Karpas-422 (cell line): ENCODE results near the gene PIGL. TPM values are rescaled to one million over a fixed set of nuclear protein-coding genes. Genes with fewer than 3 reads are reported as not detected.

ENCODE experiments used
- DNase-seq: peaks from one replicate; pipeline ENCODE4 v3.0.0-alpha.2; 2015
- H2AFZ ChIP-seq: fragments of 200-600 bp; sonication (generic); 2 replicates; pipeline ENCODE4 v1.6.1; 2014; ENCODE audit warnings: antibody characterized with exemption, low read length, mixed read lengths
- H3K27ac ChIP-seq: fragments of 200-600 bp; sonication (generic); 2 replicates; pipeline ENCODE4 v1.5.1; 2014; ENCODE audit warnings: mild to moderate bottlenecking, low read length, moderate library complexity
- H3K27me3 ChIP-seq: fragments of 200-600 bp; sonication (generic); 2 replicates; pipeline ENCODE4 v1.6.1; 2014; ENCODE audit warnings: low read length, mixed read lengths
- H3K36me3 ChIP-seq: fragments of 200-600 bp; sonication (generic); 2 replicates; pipeline ENCODE4 v1.6.1; 2014; ENCODE audit warnings: low read length, mixed read lengths; ENCODE audit not compliant: insufficient read depth
- H3K4me1 ChIP-seq: fragments of 200-600 bp; sonication (generic); 2 replicates; pipeline ENCODE4 v1.6.1; 2014; ENCODE audit warnings: mild to moderate bottlenecking, low read length, mixed read lengths
- H3K4me2 ChIP-seq: fragments of 200-600 bp; sonication (generic); 2 replicates; pipeline ENCODE4 v1.6.1; 2014; ENCODE audit warnings: low read length, low read depth, mild to moderate bottlenecking; ENCODE audit not compliant: poor library complexity, severe bottlenecking
- H3K4me3 ChIP-seq: fragments of 200-600 bp; sonication (generic); 2 replicates; pipeline ENCODE4 v1.5.1; 2014; ENCODE audit warnings: mild to moderate bottlenecking, antibody characterized with exemption, low read length, mixed read lengths
- H3K79me2 ChIP-seq: fragments of 200-600 bp; sonication (generic); 2 replicates; pipeline ENCODE4 v1.6.1; 2014; ENCODE audit warnings: mild to moderate bottlenecking, low read length, mixed read lengths
- H3K9ac ChIP-seq: fragments of 200-600 bp; sonication (generic); 2 replicates; pipeline ENCODE4 v1.6.0; 2014; ENCODE audit warnings: low read length
- H3K9me2 ChIP-seq: fragments of 200-600 bp; sonication (generic), shearing (Covaris generic); replicated peaks from 2 replicates; pipeline ENCODE4 v1.6.0; 2014; ENCODE audit warnings: mild to moderate bottlenecking, low read length, moderate library complexity; ENCODE audit not compliant: insufficient read depth
- H3K9me3 ChIP-seq: fragments of 300-700, 200-600 bp; sonication (generic); 2 replicates; pipeline ENCODE4 v1.6.1; 2014; ENCODE audit warnings: low read length, mixed read lengths
- H4K20me1 ChIP-seq: fragments of 200-600 bp; sonication (generic); 2 replicates; pipeline ENCODE4 v1.6.1; 2014; ENCODE audit warnings: mild to moderate bottlenecking, antibody characterized with exemption, low read length, low read depth; ENCODE audit not compliant: insufficient read depth
- total RNA-seq: library from RNA; depleted of rRNA; stranded (reverse); fragments of >200 nt; shearing (Covaris generic); gene quantifications from 2 replicates; pipeline ENCODE4 v1.2.3, GENCODE V29; 2014; ENCODE audit warnings: low replicate concordance

PIGL gene
- total RNA-seq, 1 experiment from 2014 or later, result 48.2 TPM

GRCh38 chr17:16283705-16284104 lies 66.7 kb downstream of the PIGL start:
- Histone ChIP-seq H3K4me3 (no peak overlapping the region), H3K9me2 (no peaks in the 10 kb centered on the region), H3K79me2 (no peaks in the 10 kb centered on the region), H3K4me2 (no peak overlapping the region), H3K36me3 (no peaks in the 10 kb centered on the region), H3K27ac (no peak overlapping the region), H3K27me3 (no peaks in the 10 kb centered on the region), H3K9me3 (no peaks in the 10 kb centered on the region), H3K4me1 (peaks cover 34% of the 10 kb centered on the region), H4K20me1 (no peaks in the 10 kb centered on the region), H3K9ac (no peak overlapping the region), H2AFZ (no peak overlapping the region)
- no peak for DNase-seq

GRCh38 chr17:16285646-16286008 lies 68.6 kb downstream of the PIGL start:
- Histone ChIP-seq H3K9me2 (no peaks in the 10 kb centered on the region), H3K9ac (peak overlapping the region; percentile 68), H3K9me3 (no peaks in the 10 kb centered on the region), H4K20me1 (no peaks in the 10 kb centered on the region), H3K27ac (peak overlapping the region; percentile 95), H3K79me2 (peaks cover 5% of the 10 kb centered on the region; the same call in 1 of the 2 replicates), H3K4me3 (peak overlapping the region; percentile 46; the same call in 1 of the 2 replicates), H3K36me3 (no peaks in the 10 kb centered on the region), H3K27me3 (no peaks in the 10 kb centered on the region), H3K4me2 (peak overlapping the region; percentile 84), H3K4me1 (peaks cover 51% of the 10 kb centered on the region), H2AFZ (peak overlapping the region; percentile 34; the same call in 1 of the 2 replicates)
- no peak for DNase-seq

- Histone ChIP-seq H3K79me2 (peaks cover 5% of the 10 kb centered on the region; the same call in 1 of the 2 replicates), H3K27ac (peak overlapping the region; percentile 95), H2AFZ (peak overlapping the region; percentile 34; the same call in 1 of the 2 replicates), H4K20me1 (no peaks in the 10 kb centered on the region), H3K9me2 (no peaks in the 10 kb centered on the region), H3K27me3 (no peaks in the 10 kb centered on the region), H3K4me2 (peak overlapping the region; percentile 84), H3K36me3 (no peaks in the 10 kb centered on the region), H3K9ac (peak overlapping the region; percentile 68), H3K4me1 (peaks cover 53% of the 10 kb centered on the region), H3K9me3 (no peaks in the 10 kb centered on the region), H3K4me3 (peak overlapping the region; percentile 46)
- DNase-seq, result peak; percentile 89
These were observed 69.3 kb downstream of the PIGL start for GRCh38 chr17:16286009-16286946.

GRCh38 chr17:16286947-16287562 lies 70.0 kb downstream of the PIGL start:
- peak; percentile 88 for DNase-seq
- peaks cover 53% of the 10 kb centered on the region for H3K4me1 ChIP-seq
- no peaks in the 10 kb centered on the region for H3K9me2 ChIP-seq

GRCh38 chr17:16287563-16288027 lies 70.6 kb downstream of the PIGL start:
- Histone ChIP-seq H3K27ac (peak overlapping the region; percentile 95), H2AFZ (0 out of 2 replicates have a peak overlapping the region, but pooled peaks have one; percentile 10), H3K4me2 (peak overlapping the region; percentile 84), H3K4me3 (peak overlapping the region; percentile 46), H3K4me1 (peaks cover 53% of the 10 kb centered on the region), H3K9me3 (no peaks in the 10 kb centered on the region), H3K9me2 (no peaks in the 10 kb centered on the region), H3K79me2 (peaks cover 5% of the 10 kb centered on the region; the same call in 1 of the 2 replicates), H3K9ac (peak overlapping the region; percentile 68), H3K27me3 (no peaks in the 10 kb centered on the region), H3K36me3 (no peaks in the 10 kb centered on the region), H4K20me1 (no peaks in the 10 kb centered on the region)
- DNase-seq, result peak; percentile 70

More at GRCh38 chr17:16286947-16287562, 70.0 kb downstream of the PIGL start:
- Histone ChIP-seq H3K9me3 (no peaks in the 10 kb centered on the region), H3K27ac (peak overlapping the region; percentile 95), H4K20me1 (no peaks in the 10 kb centered on the region), H3K27me3 (no peaks in the 10 kb centered on the region), H3K4me2 (peak overlapping the region; percentile 84), H3K9ac (peak overlapping the region; percentile 68), H2AFZ (peak overlapping the region; percentile 34; the same call in 1 of the 2 replicates), H3K79me2 (peaks cover 5% of the 10 kb centered on the region; the same call in 1 of the 2 replicates), H3K4me3 (peak overlapping the region; percentile 46), H3K36me3 (no peaks in the 10 kb centered on the region)

- Histone ChIP-seq H3K4me1 (peaks cover 53% of the 10 kb centered on the region), H3K4me2 (peak overlapping the region; percentile 53), H3K27ac (peak overlapping the region; percentile 86), H3K27me3 (no peaks in the 10 kb centered on the region), H3K36me3 (no peaks in the 10 kb centered on the region), H3K9me2 (no peaks in the 10 kb centered on the region), H3K79me2 (peaks cover 5% of the 10 kb centered on the region; the same call in 1 of the 2 replicates), H2AFZ (no peak overlapping the region), H4K20me1 (no peaks in the 10 kb centered on the region), H3K9ac (peak overlapping the region; percentile 16; the same call in 1 of the 2 replicates), H3K9me3 (no peaks in the 10 kb centered on the region), H3K4me3 (peak overlapping the region; percentile 22; the same call in 1 of the 2 replicates)
- DNase-seq, result peak; percentile 55
These were observed 72.0 kb downstream of the PIGL start for GRCh38 chr17:16288860-16289571.

- Histone ChIP-seq H4K20me1 (no peaks in the 10 kb centered on the region), H3K36me3 (no peaks in the 10 kb centered on the region), H3K4me3 (no peak overlapping the region), H3K4me1 (peaks cover 17% of the 10 kb centered on the region), H3K27me3 (no peaks in the 10 kb centered on the region), H3K79me2 (peaks cover 5% of the 10 kb centered on the region; the same call in 1 of the 2 replicates), H3K9me2 (no peaks in the 10 kb centered on the region), H3K4me2 (no peak overlapping the region), H2AFZ (no peak overlapping the region), H3K9ac (no peak overlapping the region), H3K9me3 (no peaks in the 10 kb centered on the region), H3K27ac (no peak overlapping the region)
- no peak for DNase-seq
These were observed 76.9 kb downstream of the PIGL start for GRCh38 chr17:16293931-16294330.
